ENCODE data around the gene PACS2.

DNA sequence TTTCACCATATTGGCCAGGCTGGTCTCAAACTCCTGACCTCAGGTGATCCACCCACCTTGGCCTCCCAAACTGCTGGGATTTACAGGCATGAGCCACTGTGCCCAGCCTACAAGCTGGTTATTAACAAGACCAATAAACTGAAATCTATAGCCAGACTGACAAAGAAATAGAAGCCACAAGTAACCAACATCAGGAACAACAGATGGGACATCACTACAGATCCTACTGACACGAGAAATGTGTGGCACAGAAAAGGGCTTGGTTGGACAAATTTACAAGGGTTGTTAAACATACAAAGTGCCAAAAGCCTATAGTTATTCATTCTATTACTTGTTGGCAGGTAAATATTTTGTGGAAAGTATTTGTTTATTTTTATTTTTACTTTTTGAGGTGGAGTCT is 116.7 kb downstream of the PACS2 start:
- TF ChIP-seq, protein P1, sequence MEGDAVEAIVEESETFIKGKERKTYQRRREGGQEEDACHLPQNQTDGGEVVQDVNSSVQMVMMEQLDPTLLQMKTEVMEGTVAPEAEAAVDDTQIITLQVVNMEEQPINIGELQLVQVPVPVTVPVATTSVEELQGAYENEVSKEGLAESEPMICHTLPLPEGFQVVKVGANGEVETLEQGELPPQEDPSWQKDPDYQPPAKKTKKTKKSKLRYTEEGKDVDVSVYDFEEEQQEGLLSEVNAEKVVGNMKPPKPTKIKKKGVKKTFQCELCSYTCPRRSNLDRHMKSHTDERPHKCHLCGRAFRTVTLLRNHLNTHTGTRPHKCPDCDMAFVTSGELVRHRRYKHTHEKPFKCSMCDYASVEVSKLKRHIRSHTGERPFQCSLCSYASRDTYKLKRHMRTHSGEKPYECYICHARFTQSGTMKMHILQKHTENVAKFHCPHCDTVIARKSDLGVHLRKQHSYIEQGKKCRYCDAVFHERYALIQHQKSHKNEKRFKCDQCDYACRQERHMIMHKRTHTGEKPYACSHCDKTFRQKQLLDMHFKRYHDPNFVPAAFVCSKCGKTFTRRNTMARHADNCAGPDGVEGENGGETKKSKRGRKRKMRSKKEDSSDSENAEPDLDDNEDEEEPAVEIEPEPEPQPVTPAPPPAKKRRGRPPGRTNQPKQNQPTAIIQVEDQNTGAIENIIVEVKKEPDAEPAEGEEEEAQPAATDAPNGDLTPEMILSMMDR (IDR thresholded peaks at IDR 0.05), result no peak
- no peak for TF ChIP-seq POLR2A (IDR thresholded peaks at IDR 0.05)

Data from testis (tissue), 2 donors.